ENCODE data around the gene NFASC. TPM values are rescaled to one million over a fixed set of nuclear protein-coding genes. Genes with fewer than 3 reads are reported as not detected.

NFASC gene
- total RNA-seq, 1 experiment from 2014 or later, result 16.9 TPM

GRCh38 chr1:204980840-204981405 is 110.3 kb downstream of the NFASC start:
- intact Hi-C loops (cut with micrococcal nuclease; ENCODE audit: unreplicated experiment) (loop anchor here (10.0 kb wide), 1 partner anchor 274 kb away; no protein-coding TSS in a partner anchor), in situ Hi-C loops (cut with HindIII; ENCODE audit: low pct_unique_long_range_greater_than_20kb, low sequenced_read_pairs) (no loop called here)
- Histone ChIP-seq H3K9me3 (ENCODE audit: control insufficient read depth, insufficient read depth, low read depth, low read length) (no peaks in the 10 kb centered on the region), H3K27ac (ENCODE audit: low read length) (no peak overlapping the region), H3K4me1 (ENCODE audit: control insufficient read depth, insufficient read depth, low read length) (no peaks in the 10 kb centered on the region), H3K4me3 (ENCODE audit: low read depth in 2 of 2, low read length in 2 of 2) (no peak overlapping the region), H3K27me3 (ENCODE audit: control insufficient read depth, insufficient read depth, low read length) (no peaks in the 10 kb centered on the region), H3K36me3 (ENCODE audit: control insufficient read depth, insufficient read depth, low read length) (no peaks in the 10 kb centered on the region)
- POLR2A ChIA-PET, result no interaction called here
- no TSS peak for BruUV-seq (replicated peaks)
- DNase-seq (ENCODE audit: low read depth, low spot score) (no peak), ATAC-seq (no peak)
- TF ChIP-seq TCF7L2 (IDR thresholded peaks at IDR 0.05; ENCODE audit: low read depth, low read length) (no peak), SIN3A (IDR thresholded peaks at IDR 0.05; ENCODE audit: borderline replicate concordance, insufficient read depth, low read depth, low read length) (no peak), CTCF (IDR thresholded peaks at IDR 0.05) (no peak)
- CTCF ChIA-PET, result no interaction called here

- ChIA-PET CTCF (no interaction called here), POLR2A (no interaction called here)
- TF ChIP-seq TCF7L2 (IDR thresholded peaks at IDR 0.05; ENCODE audit: low read depth, low read length) (no peak), CTCF (IDR thresholded peaks at IDR 0.05) (no peak), POLR2AphosphoS5 (IDR thresholded peaks at IDR 0.05; ENCODE audit: low read depth, low read length) (no peak), SIN3A (IDR thresholded peaks at IDR 0.05; ENCODE audit: borderline replicate concordance, insufficient read depth, low read depth, low read length) (no peak)
- TF ChIP-seq, protein P1, sequence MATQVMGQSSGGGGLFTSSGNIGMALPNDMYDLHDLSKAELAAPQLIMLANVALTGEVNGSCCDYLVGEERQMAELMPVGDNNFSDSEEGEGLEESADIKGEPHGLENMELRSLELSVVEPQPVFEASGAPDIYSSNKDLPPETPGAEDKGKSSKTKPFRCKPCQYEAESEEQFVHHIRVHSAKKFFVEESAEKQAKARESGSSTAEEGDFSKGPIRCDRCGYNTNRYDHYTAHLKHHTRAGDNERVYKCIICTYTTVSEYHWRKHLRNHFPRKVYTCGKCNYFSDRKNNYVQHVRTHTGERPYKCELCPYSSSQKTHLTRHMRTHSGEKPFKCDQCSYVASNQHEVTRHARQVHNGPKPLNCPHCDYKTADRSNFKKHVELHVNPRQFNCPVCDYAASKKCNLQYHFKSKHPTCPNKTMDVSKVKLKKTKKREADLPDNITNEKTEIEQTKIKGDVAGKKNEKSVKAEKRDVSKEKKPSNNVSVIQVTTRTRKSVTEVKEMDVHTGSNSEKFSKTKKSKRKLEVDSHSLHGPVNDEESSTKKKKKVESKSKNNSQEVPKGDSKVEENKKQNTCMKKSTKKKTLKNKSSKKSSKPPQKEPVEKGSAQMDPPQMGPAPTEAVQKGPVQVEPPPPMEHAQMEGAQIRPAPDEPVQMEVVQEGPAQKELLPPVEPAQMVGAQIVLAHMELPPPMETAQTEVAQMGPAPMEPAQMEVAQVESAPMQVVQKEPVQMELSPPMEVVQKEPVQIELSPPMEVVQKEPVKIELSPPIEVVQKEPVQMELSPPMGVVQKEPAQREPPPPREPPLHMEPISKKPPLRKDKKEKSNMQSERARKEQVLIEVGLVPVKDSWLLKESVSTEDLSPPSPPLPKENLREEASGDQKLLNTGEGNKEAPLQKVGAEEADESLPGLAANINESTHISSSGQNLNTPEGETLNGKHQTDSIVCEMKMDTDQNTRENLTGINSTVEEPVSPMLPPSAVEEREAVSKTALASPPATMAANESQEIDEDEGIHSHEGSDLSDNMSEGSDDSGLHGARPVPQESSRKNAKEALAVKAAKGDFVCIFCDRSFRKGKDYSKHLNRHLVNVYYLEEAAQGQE (IDR thresholded peaks at IDR 0.05; ENCODE audit: insufficient read depth in 1 of 2, low read depth in 2 of 2, low read length in 1 of 2), result no peak
- no peaks in the 10 kb centered on the region for H3K36me3 ChIP-seq (ENCODE audit: control insufficient read depth, insufficient read depth, low read length)
- H3K27me3 ChIP-seq (ENCODE audit: control insufficient read depth, insufficient read depth, low read length), result no peaks in the 10 kb centered on the region
- no peak for ATAC-seq
- no peak overlapping the region for H3K27ac ChIP-seq (ENCODE audit: low read length)
- BruUV-seq (replicated peaks), result no TSS peak
- in situ Hi-C loops (cut with HindIII; ENCODE audit: low pct_unique_long_range_greater_than_20kb, low sequenced_read_pairs), result no loop called here
- no peaks in the 10 kb centered on the region for H3K4me1 ChIP-seq (ENCODE audit: control insufficient read depth, insufficient read depth, low read length)
- intact Hi-C loops (cut with micrococcal nuclease; ENCODE audit: unreplicated experiment), result loop anchor here (10.0 kb wide), 1 partner anchor 272 kb away; no protein-coding TSS in a partner anchor
- H3K9me3 ChIP-seq (ENCODE audit: control insufficient read depth, insufficient read depth, low read depth, low read length), result no peaks in the 10 kb centered on the region
- H3K4me3 ChIP-seq (ENCODE audit: low read depth in 2 of 2, low read length in 2 of 2), result no peak overlapping the region
- DNase-seq (ENCODE audit: low read depth, low spot score), result no peak
Measured at GRCh38 chr1:204983136-204983535, 112.5 kb downstream of the NFASC start.
